HG02970 (cell line): ENCODE data around the gene ZNF518B.
"Not testable (repeated sequence)": the region's sequence is repeated elsewhere in the genome, so short reads cannot be mapped to it uniquely, and the experiment has no call there.

Source experiments
- ATAC-seq: cut with Tn5 transposase; IDR thresholded peaks from one replicate; pipeline ENCODE4 v1.9.1; 2021; ENCODE audit warnings: mild to moderate bottlenecking, moderate library complexity, moderate number of reproducible peaks; ENCODE audit not compliant: unreplicated experiment, low FRiP score

The ZNF518B gene

DNA sequence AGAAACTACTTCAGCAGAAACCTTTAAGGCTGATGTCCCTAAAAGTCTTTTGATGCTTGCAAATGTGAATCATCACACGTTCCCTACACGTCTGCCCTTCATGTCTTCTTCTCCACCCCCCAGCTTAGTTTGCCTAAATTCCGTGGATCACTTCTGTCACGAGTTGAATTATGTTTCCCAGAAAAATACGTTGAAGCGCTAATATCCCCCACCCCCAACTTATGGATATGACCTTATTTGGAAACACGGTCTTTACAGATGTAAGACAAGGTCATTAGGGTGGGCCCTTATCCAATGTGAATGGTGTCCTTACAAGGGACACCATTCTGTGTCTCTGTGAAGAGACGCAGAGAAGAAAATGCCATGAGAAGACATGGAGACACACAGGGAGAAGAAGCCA, 2.1 kb upstream of the ZNF518B start:
- no peak for ATAC-seq

- ATAC-seq, result no peak
Measured at GRCh38 chr4:10458177-10458576, 951 bp upstream of the ZNF518B start.

GRCh38 chr4:10456595-10457254, 501 bp downstream of the ZNF518B start:
- ATAC-seq, result peak; percentile 52

DNA sequence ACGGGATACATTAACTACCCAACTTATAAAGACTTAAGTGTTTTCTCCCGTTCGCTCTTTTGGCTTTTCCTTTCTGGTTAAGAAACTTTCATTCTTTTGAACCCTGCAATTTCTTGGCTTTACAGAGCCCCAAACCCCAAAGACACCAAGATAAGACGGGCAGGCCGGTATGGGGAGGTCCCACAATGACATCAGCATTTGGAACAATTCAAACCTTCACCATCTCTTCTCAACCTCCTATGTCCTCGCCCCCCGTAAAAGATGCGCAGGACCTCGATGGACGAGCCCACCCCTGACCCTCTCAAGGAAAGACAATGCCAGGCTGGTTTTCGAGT, 999 bp downstream of the ZNF518B start:
- ATAC-seq, result no peak

DNA sequence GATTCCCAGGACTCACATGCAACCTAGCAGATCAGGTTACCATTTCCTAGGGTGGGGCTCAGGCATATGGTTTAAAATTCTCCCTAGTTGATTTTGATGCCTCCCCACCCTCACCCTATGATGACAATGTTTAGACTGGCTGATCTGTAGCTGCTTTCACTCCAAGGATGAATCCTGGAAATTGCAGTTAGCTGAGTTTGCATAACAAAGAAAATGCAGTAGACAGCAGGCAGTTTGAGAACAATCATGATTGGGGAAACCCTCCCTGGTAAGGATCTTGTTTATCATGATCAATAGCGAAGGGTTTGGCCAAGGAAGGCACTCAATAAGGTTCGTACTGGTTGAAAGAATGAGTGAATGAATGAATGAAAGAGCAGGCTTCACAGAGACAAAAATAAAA, 2.1 kb downstream of the ZNF518B start:
- no peak for ATAC-seq

- no peak for ATAC-seq
Measured at GRCh38 chr4:10454726-10455125, 2.5 kb downstream of the ZNF518B start.

- ATAC-seq, result no peak
Measured at GRCh38 chr4:10454121-10454520, 3.1 kb downstream of the ZNF518B start.

- ATAC-seq, result no peak
Measured at GRCh38 chr4:10448991-10449390, 8.2 kb downstream of the ZNF518B start.

DNA sequence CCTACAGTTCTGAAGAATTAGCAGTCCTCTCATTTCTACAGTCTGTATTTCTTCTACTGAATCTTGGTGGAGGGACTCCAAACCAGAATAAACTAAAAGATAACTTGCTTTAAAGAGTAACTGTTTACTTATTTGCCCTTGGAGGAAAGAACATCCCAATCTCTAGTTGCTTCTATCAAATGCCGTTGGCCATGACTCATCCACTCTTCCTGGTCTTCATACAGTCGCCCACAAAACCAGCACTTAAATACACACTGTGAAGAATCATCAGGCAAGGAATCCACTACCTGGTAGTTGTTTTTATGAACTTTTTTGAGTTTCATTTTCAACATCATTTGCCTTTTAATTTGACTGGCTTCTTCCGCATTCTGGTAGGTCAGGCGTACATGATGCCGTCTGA, 14.2 kb downstream of the ZNF518B start:
- no peak for ATAC-seq

- ATAC-seq, result no peak
Measured at GRCh38 chr4:10441512-10441911, 15.7 kb downstream of the ZNF518B start.

- no peak for ATAC-seq
Measured at GRCh38 chr4:10438924-10439323, 18.3 kb downstream of the ZNF518B start.

- no peak for ATAC-seq
Measured at GRCh38 chr4:10437735-10438134, 19.5 kb downstream of the ZNF518B start.

GRCh38 chr4:10427680-10428079, 29.5 kb downstream of the ZNF518B start:
- ATAC-seq, result not testable (repeated sequence)

DNA sequence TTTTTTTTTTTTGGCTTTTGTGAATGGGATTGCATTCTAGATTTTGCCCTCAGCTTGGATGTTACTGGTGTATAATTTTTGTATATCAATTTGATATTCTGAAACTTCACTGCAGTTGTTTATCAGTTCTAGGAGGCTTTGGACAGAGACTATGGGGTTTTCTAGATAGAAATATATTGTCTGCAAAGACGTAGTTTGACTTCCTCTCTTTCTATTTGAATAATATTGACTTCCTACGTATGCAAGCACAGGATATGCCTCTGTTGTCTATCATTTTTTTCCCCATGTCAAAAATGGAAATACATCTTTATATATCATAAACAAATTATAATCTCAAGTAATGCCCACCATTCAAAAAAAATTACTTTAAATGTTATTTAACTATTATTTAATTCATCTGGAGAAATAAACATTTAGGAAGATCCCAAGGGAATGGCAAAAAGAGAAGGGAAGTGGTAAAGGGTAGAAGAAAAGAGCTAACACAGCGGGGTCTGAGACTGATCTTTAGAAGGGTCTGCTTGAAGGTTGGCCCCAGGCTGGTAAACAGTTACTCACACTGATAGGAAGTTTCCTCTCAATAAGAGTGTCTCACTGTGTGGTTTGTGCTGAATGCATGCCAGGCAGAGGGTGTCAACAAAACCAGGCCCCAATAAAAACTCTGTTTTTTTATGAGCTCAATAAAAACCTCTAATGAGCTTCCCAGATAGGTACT, 35.7 kb downstream of the ZNF518B start:
- no peak for ATAC-seq

DNA sequence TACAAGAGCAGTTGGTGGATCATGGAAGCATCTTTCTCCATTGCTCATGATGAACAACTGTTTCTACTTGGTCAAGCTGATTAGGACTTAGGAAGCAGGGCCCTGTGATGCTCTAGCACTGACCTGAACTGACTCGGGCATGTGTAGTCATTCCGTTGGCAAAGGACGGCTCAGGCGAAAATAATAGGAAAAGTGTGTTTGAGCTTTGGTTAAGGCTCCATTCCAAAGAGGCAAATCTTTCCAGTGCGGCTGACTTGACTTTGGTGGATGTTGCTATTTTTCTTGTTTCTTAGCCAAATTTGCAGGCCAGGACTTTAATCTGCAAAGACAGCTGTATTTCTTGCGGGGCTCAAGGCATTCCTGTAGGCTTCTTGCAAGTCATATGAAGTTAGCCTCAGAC, 39.5 kb downstream of the ZNF518B start:
- no peak for ATAC-seq

- ATAC-seq, result no peak
Measured at GRCh38 chr4:10416441-10416840, 40.8 kb downstream of the ZNF518B start.

DNA sequence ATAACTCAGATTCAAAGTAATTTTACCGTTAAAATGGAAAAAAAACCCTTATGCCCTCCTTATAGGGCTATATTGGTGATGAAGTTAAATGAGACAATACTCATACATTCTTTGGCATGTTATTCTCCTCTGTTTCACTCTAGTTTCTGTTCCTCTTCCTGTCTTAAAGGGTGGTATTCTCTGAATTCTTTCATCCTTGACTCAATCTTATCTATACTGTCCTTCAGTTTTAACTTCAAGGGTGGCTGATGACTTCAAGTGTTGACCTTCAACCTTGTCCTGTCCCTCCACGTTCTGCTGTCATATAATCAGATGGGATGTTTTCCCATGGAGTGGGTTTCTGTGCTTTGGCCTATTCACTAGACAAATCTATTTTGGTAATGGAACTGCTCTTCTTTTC, 44.0 kb downstream of the ZNF518B start:
- ATAC-seq, result peak; percentile 66

GRCh38 chr4:10405672-10406071, 51.6 kb downstream of the ZNF518B start:
- no peak for ATAC-seq

GRCh38 chr4:10403633-10404445, 53.4 kb downstream of the ZNF518B start:
- ATAC-seq, result no peak

- ATAC-seq, result no peak
Measured at GRCh38 chr4:10395971-10396580, 61.1 kb downstream of the ZNF518B start.
